Erythroblast (primary cell): ENCODE results near the gene PTPRN2.

Source experiments
- GATA1 ChIP-seq: IDR thresholded peaks from 2 replicates; pipeline ENCODE4 v1.6.1; 2011; ENCODE audit warnings: low read depth, mild to moderate bottlenecking, control low read depth, low read length, moderate library complexity
- POLR2A ChIP-seq: IDR thresholded peaks from 2 replicates; pipeline ENCODE4 v1.6.1; 2011; ENCODE audit warnings: mild to moderate bottlenecking, low read length

DNA sequence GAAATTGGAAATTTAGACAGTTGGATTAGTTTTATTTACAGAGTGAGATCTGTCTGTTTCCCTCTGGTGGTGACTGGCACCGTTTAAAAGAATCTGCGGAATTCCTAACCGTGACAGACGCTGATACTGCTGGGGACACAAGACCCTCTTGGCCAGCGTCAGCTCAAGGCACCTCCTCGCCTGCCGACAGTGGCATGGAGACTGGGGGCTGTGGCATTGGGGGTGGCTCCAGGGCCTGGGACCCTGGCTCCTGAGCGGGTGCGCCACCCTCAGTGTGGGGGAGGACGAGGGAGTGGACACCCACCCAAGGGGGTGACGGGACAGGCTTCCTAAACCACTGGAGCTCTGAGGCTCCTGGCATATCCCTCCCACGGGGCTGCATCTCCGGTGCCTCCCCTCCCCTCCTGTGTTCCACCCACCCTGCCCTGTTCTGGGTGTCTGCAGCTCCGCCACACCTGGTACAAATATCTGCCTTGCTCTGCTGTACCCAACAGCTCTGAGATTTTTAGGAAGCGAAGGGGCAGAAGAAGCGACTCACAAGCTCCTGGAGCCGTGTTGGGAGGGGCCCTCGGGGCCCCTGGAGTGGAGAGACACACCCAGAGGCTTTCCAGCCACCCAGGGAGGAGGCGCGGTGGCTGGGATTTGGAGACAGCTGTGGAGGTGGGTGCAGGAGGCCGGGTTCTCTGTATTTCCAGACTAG is 1072.1 kb downstream of the PTPRN2 start:
- TF ChIP-seq POLR2A: no peak
- TF ChIP-seq GATA1: no peak
